Endothelial cell of umbilical vein (primary cell): ENCODE results near the gene INO80B. TPM values are rescaled to one million over a fixed set of nuclear protein-coding genes. Genes with fewer than 3 reads are reported as not detected.

ENCODE experiments used
- BruUV-seq: library from RNA; stranded (reverse); fragments of 400-500 nt; replicated peaks from 2 replicates; lab custom pipeline; 2021; lab: Mats Ljungman, UMichigan
- CTCF ChIA-PET: fragments of 300-600, 350-600 bp; sonication (Branson Sonifier 250); formaldehyde crosslinking; loops from one replicate; lab custom pipeline; 2021; ENCODE audit warnings: antibody characterized with exemption, inconsistent platforms; lab: Charles Lee
- POLR2A ChIA-PET: fragments of 300-600, 350-600 bp; sonication (Branson Sonifier 250); formaldehyde crosslinking; loops from one replicate; lab custom pipeline; 2021; ENCODE audit warnings: antibody characterized with exemption, inconsistent platforms; lab: Charles Lee
- DNase-seq: peaks from one replicate; pipeline ENCODE4 v3.0.0-alpha.2; 2011; ENCODE audit warnings: low read depth, low spot score
- FAIRE-seq: peaks from 2 replicates; lab custom pipeline; 2011; peaks lifted over from hg19 to GRCh38; lab: Jason Lieb, UNC
- H2AFZ ChIP-seq: 2 replicates; pipeline ENCODE4 v1.6.0; 2012; ENCODE audit warnings: low read depth, low read length, control low read depth, inconsistent platforms
- H3K27ac ChIP-seq: 2 replicates; pipeline ENCODE4 v1.5.1; 2011; ENCODE audit warnings: low read depth, mild to moderate bottlenecking, control low read depth, low read length, moderate library complexity; ENCODE audit not compliant: insufficient read depth
- H3K27me3 ChIP-seq, 2 experiments: 2 replicates each; pipeline versions ENCODE4 v1.6.0 to v1.6.1; 2011; ENCODE audit warnings: low read length in 2 of 2, mixed read lengths in 1 of 2; ENCODE audit not compliant: control insufficient read depth in 2 of 2, insufficient read depth in 2 of 2
- H3K36me3 ChIP-seq, 2 experiments: 2 replicates in 1 of 2; 3 replicates in 1 of 2; pipeline ENCODE4 v1.5.1; 2011; ENCODE audit warnings: low read length in 2 of 2, mild to moderate bottlenecking in 1 of 2, moderate library complexity in 1 of 2; ENCODE audit not compliant: control insufficient read depth in 2 of 2, insufficient read depth in 2 of 2; ENCODE audit errors: extremely low read depth in 1 of 2
- H3K4me1 ChIP-seq: 3 replicates; pipeline ENCODE4 v1.5.1; 2011; ENCODE audit warnings: mild to moderate bottlenecking, low read length; ENCODE audit not compliant: control insufficient read depth, insufficient read depth; ENCODE audit errors: extremely low read depth
- H3K4me2 ChIP-seq: 2 replicates; pipeline ENCODE4 v1.6.1; 2011; ENCODE audit warnings: low read length, control low read depth, mixed read lengths; ENCODE audit not compliant: insufficient read depth
- H3K4me3 ChIP-seq, 3 experiments: fragments of 200-600 bp in 1 of 3; sonication (generic), shearing (Covaris generic) in 1 of 3; replicated peaks in 1 of 3; 2 replicates each; pipeline ENCODE4 v1.5.1; 2011 to 2016; ENCODE audit warnings: control low read depth in 3 of 3, low read length in 3 of 3, mild to moderate bottlenecking in 2 of 3, inconsistent platforms in 1 of 3, low read depth in 1 of 3, moderate library complexity in 1 of 3; ENCODE audit not compliant: insufficient read depth in 1 of 3
- H3K79me2 ChIP-seq: 2 replicates; pipeline ENCODE4 v1.6.0; 2012; ENCODE audit warnings: low read length, inconsistent platforms; ENCODE audit not compliant: control insufficient read depth, insufficient read depth
- H3K9ac ChIP-seq: replicated peaks from 2 replicates; pipeline ENCODE3; 2011; ENCODE audit warnings: low read length, control low read depth; ENCODE audit not compliant: insufficient read depth; ENCODE audit errors: extremely low read depth
- H3K9me1 ChIP-seq: replicated peaks from 3 replicates; pipeline ENCODE4 v1.6.0; 2011; ENCODE audit warnings: mild to moderate bottlenecking, low read length; ENCODE audit not compliant: control insufficient read depth, insufficient read depth; ENCODE audit errors: extremely low read depth
- H3K9me3 ChIP-seq: replicated peaks from 2 replicates; pipeline ENCODE4 v1.5.1; 2012; ENCODE audit warnings: low read length, inconsistent platforms; ENCODE audit not compliant: control insufficient read depth, insufficient read depth
- H4K20me1 ChIP-seq: replicated peaks from 2 replicates; pipeline ENCODE3; 2011; ENCODE audit warnings: mild to moderate bottlenecking, low read length; ENCODE audit not compliant: control insufficient read depth, insufficient read depth; ENCODE audit errors: extremely low read depth
- EZH2 ChIP-seq: IDR thresholded peaks from 2 replicates; pipeline ENCODE4 v1.6.1; 2012; ENCODE audit warnings: borderline replicate concordance, low read depth, mild to moderate bottlenecking, moderate library complexity, low read length, inconsistent platforms; ENCODE audit not compliant: severe bottlenecking
- FOS ChIP-seq: IDR thresholded peaks from 2 replicates; pipeline ENCODE4 v1.6.1; 2011; ENCODE audit warnings: mild to moderate bottlenecking, low read length, moderate library complexity, borderline replicate concordance; ENCODE audit not compliant: insufficient read depth
- GATA2 ChIP-seq: IDR thresholded peaks from 2 replicates; pipeline ENCODE4 v1.7.0; 2011; ENCODE audit warnings: low read depth, mild to moderate bottlenecking, moderate library complexity, mixed read lengths, low read length; ENCODE audit not compliant: insufficient read length, insufficient read depth
- JUN ChIP-seq: IDR thresholded peaks from 2 replicates; pipeline ENCODE4 v1.6.1; 2011; ENCODE audit warnings: borderline replicate concordance, low read depth; ENCODE audit not compliant: insufficient read length, insufficient read depth
- MYC ChIP-seq: IDR thresholded peaks from one replicate; pipeline ENCODE4 v1.6.1; 2011; ENCODE audit warnings: mild to moderate bottlenecking, low read depth, low read length
- POLR2A ChIP-seq: IDR thresholded peaks from 2 replicates; pipeline ENCODE4 v1.6.1; 2012; ENCODE audit warnings: low read depth, mild to moderate bottlenecking, control low read depth, low read length
- POLR2AphosphoS5 ChIP-seq: IDR thresholded peaks from 2 replicates; pipeline ENCODE4 v1.6.1; 2012; ENCODE audit warnings: low read depth, mild to moderate bottlenecking, control low read depth, low read length, moderate library complexity; ENCODE audit not compliant: insufficient read depth
- dilution Hi-C: fragments of 300-500 bp; cut with MboI; formaldehyde crosslinking; loops from one replicate; pipeline ENCODE4 v1.15.0; 2019; ENCODE audit warnings: low sequenced_read_pairs; ENCODE audit not compliant: extremely low pct_ligation_motif_present
- intact Hi-C: fragments of 100-400 bp; cut with micrococcal nuclease; formaldehyde crosslinking; loops from one replicate; pipeline ENCODE4 v1.10.0; 2022
- polyA plus RNA-seq, 4 experiments: library from polyadenylated mRNA; depleted of rRNA in 3 of 4; stranded (reverse) in 3 of 4; unstranded in 1 of 4; fragments of >200 nt; gene quantifications; 2 replicates each; pipeline versions ENCODE4 v1.2.1 to v1.2.3, GENCODE V29; 2011 to 2012; ENCODE audit warnings: missing spikeins in 1 of 4
- total RNA-seq: library from RNA; stranded (reverse); gene quantifications from 2 replicates; pipeline ENCODE4 v1.2.3, GENCODE V29; 2021
- TF ChIP-seq, protein P1 (sequence below): IDR thresholded peaks from 2 replicates; pipeline ENCODE4 v1.6.1; 2011; ENCODE audit not compliant: insufficient read depth, insufficient read length
- TF ChIP-seq, protein P2 (sequence below), 2 donors: IDR thresholded peaks; 1 replicate in 1 of 2; 2 replicates in 1 of 2; pipeline ENCODE4 v1.5.1; 2011; ENCODE audit warnings: low read length in 2 of 2, mild to moderate bottlenecking in 2 of 2, moderate library complexity in 2 of 2, control low read depth in 1 of 2, inconsistent platforms in 1 of 2, low read depth in 1 of 2; ENCODE audit not compliant: insufficient read depth in 1 of 2; ENCODE audit errors: extremely low read depth in 1 of 2

The INO80B gene
- total and polyA plus RNA-seq, 2 donors (not counting 3 experiments of a cell fraction or from before 2014, with no cell fraction given): 15.1 to 24.2 TPM

GRCh38 chr2:74504591-74504990 lies 49.7 kb downstream of the INO80B start:
- no peaks in the 10 kb centered on the region for H3K9me1 ChIP-seq
- ChIA-PET POLR2A (interaction anchor here (1.0 to 1.3 kb wide), 2 partner anchors 21 to 46 kb away, joined by 4 read pairs; partner anchors contain the start of genes DQX1 and WBP1), CTCF (interaction anchor here (0.7 to 1.9 kb wide), 4 partner anchors 11 to 113 kb away, joined by 3 to 6 read pairs (median 4); partner anchors contain the start of gene MRPL53)
- no peak overlapping the region for H2AFZ ChIP-seq
- H3K36me3 ChIP-seq: peaks cover 0 to 4% of the 10 kb centered on the region in 2 experiments
- H3K9me3 ChIP-seq: no peaks in the 10 kb centered on the region
- DNase-seq (no peak), FAIRE-seq (no peak)
- H3K4me1 ChIP-seq: peaks cover 29% of the 10 kb centered on the region
- no peak overlapping the region for H3K4me3 ChIP-seq
- peaks cover 4% of the 10 kb centered on the region for H3K79me2 ChIP-seq
- H3K27ac ChIP-seq: no peak overlapping the region
- peak overlapping the region; percentile 62 for H3K4me2 ChIP-seq
- intact Hi-C loops: loop anchor here (5.0 kb wide), 1 partner anchor 148 kb away; the partner anchor contains the start of gene SEMA4F
- H3K9ac ChIP-seq: no peak overlapping the region
- H4K20me1 ChIP-seq: no peaks in the 10 kb centered on the region
- TF ChIP-seq JUN (no peak), MYC (no peak), EZH2 (no peak), FOS (no peak), GATA2 (no peak), POLR2A (no peak), POLR2AphosphoS5 (no peak)
- TF ChIP-seq, protein P1, sequence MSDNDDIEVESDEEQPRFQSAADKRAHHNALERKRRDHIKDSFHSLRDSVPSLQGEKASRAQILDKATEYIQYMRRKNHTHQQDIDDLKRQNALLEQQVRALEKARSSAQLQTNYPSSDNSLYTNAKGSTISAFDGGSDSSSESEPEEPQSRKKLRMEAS: no peak
- TF ChIP-seq, protein P2, sequence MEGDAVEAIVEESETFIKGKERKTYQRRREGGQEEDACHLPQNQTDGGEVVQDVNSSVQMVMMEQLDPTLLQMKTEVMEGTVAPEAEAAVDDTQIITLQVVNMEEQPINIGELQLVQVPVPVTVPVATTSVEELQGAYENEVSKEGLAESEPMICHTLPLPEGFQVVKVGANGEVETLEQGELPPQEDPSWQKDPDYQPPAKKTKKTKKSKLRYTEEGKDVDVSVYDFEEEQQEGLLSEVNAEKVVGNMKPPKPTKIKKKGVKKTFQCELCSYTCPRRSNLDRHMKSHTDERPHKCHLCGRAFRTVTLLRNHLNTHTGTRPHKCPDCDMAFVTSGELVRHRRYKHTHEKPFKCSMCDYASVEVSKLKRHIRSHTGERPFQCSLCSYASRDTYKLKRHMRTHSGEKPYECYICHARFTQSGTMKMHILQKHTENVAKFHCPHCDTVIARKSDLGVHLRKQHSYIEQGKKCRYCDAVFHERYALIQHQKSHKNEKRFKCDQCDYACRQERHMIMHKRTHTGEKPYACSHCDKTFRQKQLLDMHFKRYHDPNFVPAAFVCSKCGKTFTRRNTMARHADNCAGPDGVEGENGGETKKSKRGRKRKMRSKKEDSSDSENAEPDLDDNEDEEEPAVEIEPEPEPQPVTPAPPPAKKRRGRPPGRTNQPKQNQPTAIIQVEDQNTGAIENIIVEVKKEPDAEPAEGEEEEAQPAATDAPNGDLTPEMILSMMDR (IDR thresholded peaks at IDR 0.05; ENCODE audit: extremely low read depth in 1 of 2, insufficient read depth in 1 of 2, low read depth in 1 of 2, low read length in 2 of 2): no peak
- peaks cover 12 to 26% of the 10 kb centered on the region in 2 experiments for H3K27me3 ChIP-seq
- dilution Hi-C loops: no loop called here
- BruUV-seq: no TSS peak
